Neural progenitor cell (in vitro differentiated cells): ENCODE results near the gene POU5F2. TPM values are rescaled to one million over a fixed set of nuclear protein-coding genes. Genes with fewer than 3 reads are reported as not detected.

Experiments used
- DNase-seq: peaks from one replicate; pipeline ENCODE4 v3.0.0-alpha.2; 2016; ENCODE audit warnings: low spot score
- H2AFZ ChIP-seq: fragments of 200-600 bp; sonication (generic); replicated peaks from 2 replicates; pipeline ENCODE4 v1.6.1; 2016; ENCODE audit warnings: antibody characterized with exemption
- H3F3A ChIP-seq: fragments of 200-600 bp; sonication (generic); 2 replicates; pipeline ENCODE4 v1.6.1; 2016; ENCODE audit warnings: antibody characterized with exemption, low read depth
- H3K27ac ChIP-seq: fragments of 200-600 bp; sonication (generic); 2 replicates; pipeline ENCODE4 v1.5.1; 2016; ENCODE audit warnings: mild to moderate bottlenecking
- H3K27me3 ChIP-seq: fragments of 200-600 bp; sonication (generic); 2 replicates; pipeline ENCODE4 v1.6.1; 2016; ENCODE audit warnings: mild to moderate bottlenecking, moderate library complexity
- H3K36me3 ChIP-seq: fragments of 200-600 bp; sonication (generic); 2 replicates; pipeline ENCODE4 v1.5.1; 2016
- H3K4me1 ChIP-seq: fragments of 200-600 bp; sonication (generic); 2 replicates; pipeline ENCODE4 v1.6.1; 2016; ENCODE audit warnings: mixed run types
- H3K4me2 ChIP-seq: fragments of 200-600 bp; sonication (generic); 2 replicates; pipeline ENCODE4 v1.6.1; 2016
- H3K4me3 ChIP-seq: fragments of 200-600 bp; sonication (generic); 2 replicates; pipeline ENCODE4 v1.5.1; 2016
- H3K79me2 ChIP-seq: fragments of 200-600 bp; sonication (generic); 2 replicates; pipeline ENCODE4 v1.6.1; 2016; ENCODE audit warnings: low read depth
- H3K9ac ChIP-seq: fragments of 200-600 bp; sonication (generic); 2 replicates; pipeline ENCODE4 v1.6.1; 2016
- H3K9me3 ChIP-seq: fragments of 200-600 bp; sonication (generic); 2 replicates; pipeline ENCODE4 v1.5.1; 2016; ENCODE audit warnings: low read depth
- H4K20me1 ChIP-seq: fragments of 200-600 bp; sonication (generic); 2 replicates; pipeline ENCODE4 v1.6.1; 2016; ENCODE audit warnings: low read depth
- H3K27ac Mint-ChIP-seq: 3 replicates; pipeline ENCODE4 v1.8.0; 2021; ENCODE audit warnings: mixed read lengths
- H3K27me3 Mint-ChIP-seq: 2 replicates; pipeline ENCODE4 v1.8.0; 2022; ENCODE audit warnings: low read depth, mild to moderate bottlenecking, inconsistent platforms, moderate library complexity, mixed read lengths; ENCODE audit not compliant: insufficient read depth
- H3K36me3 Mint-ChIP-seq: 3 replicates; pipeline ENCODE4 v1.8.0; 2021; ENCODE audit warnings: mixed read lengths
- H3K4me1 Mint-ChIP-seq: 3 replicates; pipeline ENCODE4 v1.8.0; 2021; ENCODE audit warnings: mixed read lengths
- H3K4me3 Mint-ChIP-seq: 3 replicates; pipeline ENCODE4 v1.8.0; 2021; ENCODE audit warnings: mild to moderate bottlenecking, moderate library complexity, mixed read lengths
- H3K9me3 Mint-ChIP-seq: 3 replicates; pipeline ENCODE4 v1.8.0; 2020; ENCODE audit warnings: mixed read lengths
- CTCF ChIP-seq: fragments of 200-600 bp; sonication (generic); IDR thresholded peaks from 2 replicates; pipeline ENCODE4 v1.5.1; 2017; ENCODE audit warnings: antibody characterized with exemption, mild to moderate bottlenecking
- EZH2 ChIP-seq: fragments of 200-600 bp; sonication (generic); IDR thresholded peaks from 2 replicates; pipeline ENCODE4 v1.6.1; 2017; ENCODE audit warnings: antibody characterized with exemption, mild to moderate bottlenecking, moderate library complexity
- EZH2phosphoT487 ChIP-seq: fragments of 200-600 bp; sonication (generic); IDR thresholded peaks from 2 replicates; pipeline ENCODE4 v1.6.1; 2017; ENCODE audit warnings: antibody characterized with exemption
- total RNA-seq: library from RNA; depleted of rRNA; stranded (reverse); fragments of >200 nt; gene quantifications from 2 replicates; pipeline ENCODE4 v1.2.3, GENCODE V29; 2015; ENCODE audit warnings: low replicate concordance

The POU5F2 gene
- total RNA-seq, 1 donor from 2014 or later = 1.0 TPM

DNA sequence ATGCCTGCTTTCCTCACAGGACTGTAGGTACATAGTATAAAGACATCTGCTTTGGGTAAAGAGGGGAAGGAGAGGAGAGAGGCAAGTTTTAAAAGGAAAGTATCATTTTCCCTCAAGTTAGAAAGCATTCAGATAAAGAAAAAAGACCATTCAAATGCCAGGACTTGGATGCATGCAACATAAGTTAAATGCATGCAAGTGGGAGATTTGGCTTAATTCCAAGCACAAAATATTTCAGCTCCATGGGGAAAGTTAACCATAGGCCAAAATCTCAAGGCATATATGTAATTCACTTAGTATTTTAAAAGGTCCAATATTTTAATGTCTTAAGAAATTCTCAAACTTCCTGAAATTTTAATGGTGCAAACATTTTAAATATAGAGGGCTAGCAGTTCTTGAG lies 36.4 kb downstream of the POU5F2 start:
- Mint-ChIP-seq H3K4me3 (no peak overlapping the region), H3K27me3 (peaks cover 2% of the 10 kb centered on the region), H3K36me3 (no peaks in the 10 kb centered on the region), H3K9me3 (no peaks in the 10 kb centered on the region), H3K4me1 (peaks cover 5% of the 10 kb centered on the region), H3K27ac (no peak overlapping the region)
- Histone ChIP-seq H2AFZ (no peak overlapping the region), H3K27ac (no peak overlapping the region), H3K36me3 (no peaks in the 10 kb centered on the region), H3K9me3 (no peaks in the 10 kb centered on the region), H3K27me3 (no peaks in the 10 kb centered on the region), H3K4me2 (no peak overlapping the region), H4K20me1 (no peaks in the 10 kb centered on the region), H3K79me2 (no peaks in the 10 kb centered on the region), H3K9ac (no peak overlapping the region), H3K4me3 (no peak overlapping the region), H3F3A (no peaks in the 10 kb centered on the region), H3K4me1 (no peaks in the 10 kb centered on the region)
- TF ChIP-seq EZH2 (no peak), EZH2phosphoT487 (no peak), CTCF (no peak)
- no peak for DNase-seq

GRCh38 chr5:93691997-93692396 lies 49.4 kb downstream of the POU5F2 start:
- no peaks in the 10 kb centered on the region for H3K27me3 Mint-ChIP-seq
- no peak for DNase-seq
- Histone ChIP-seq H4K20me1 (no peaks in the 10 kb centered on the region), H3K27ac (no peak overlapping the region), H3K9ac (no peak overlapping the region), H3K4me3 (no peak overlapping the region), H3K27me3 (no peaks in the 10 kb centered on the region), H3F3A (no peaks in the 10 kb centered on the region), H3K9me3 (no peaks in the 10 kb centered on the region), H3K36me3 (no peaks in the 10 kb centered on the region), H3K4me2 (no peak overlapping the region), H3K4me1 (no peaks in the 10 kb centered on the region), H3K79me2 (no peaks in the 10 kb centered on the region), H2AFZ (no peak overlapping the region)
- no peaks in the 10 kb centered on the region for H3K4me1 Mint-ChIP-seq
- H3K27ac Mint-ChIP-seq = no peak overlapping the region
- H3K36me3 Mint-ChIP-seq = peaks cover 7% of the 10 kb centered on the region
- H3K9me3 Mint-ChIP-seq = peaks cover 34% of the 10 kb centered on the region
- TF ChIP-seq EZH2phosphoT487 = no peak
- TF ChIP-seq CTCF = no peak
- TF ChIP-seq EZH2 = no peak
- H3K4me3 Mint-ChIP-seq = no peak overlapping the region

Other genes with a start within 250 kb of the POU5F2 start
- gene NR2F1-AS1, start 160.4 kb downstream of the POU5F2 start, total RNA-seq = 8.3 and 9.3 TPM in 2 replicates
- 9.1 and 21.1 TPM in 2 replicates for gene NR2F1, start 158.4 kb downstream of the POU5F2 start, total RNA-seq